Activated CD4-positive, alpha-beta memory T cell treated with anti-CD3 and anti-CD28 coated beads for 36 hours (primary cell): ENCODE data around the gene RASGRF2. TPM values are rescaled to one million over a fixed set of nuclear protein-coding genes. Genes with fewer than 3 reads are reported as not detected.
"Not testable (repeated sequence)": the region's sequence is repeated elsewhere in the genome, so short reads cannot be mapped to it uniquely, and the experiment has no call there.

Experiments
- CTCF ChIA-PET: fragments of 350-600 bp; sonication (Branson Sonifier 250); formaldehyde crosslinking; loops from one replicate; lab custom pipeline; 2021; ENCODE audit warnings: antibody characterized with exemption, inconsistent platforms; lab: Charles Lee
- POLR2A ChIA-PET: fragments of 350-600 bp; sonication (Branson Sonifier 250); formaldehyde crosslinking; loops from one replicate; lab custom pipeline; 2021; ENCODE audit warnings: antibody characterized with exemption; lab: Charles Lee
- DNase-seq: peaks from one replicate; pipeline ENCODE4 v3.0.0-alpha.2; 2020
- H3K27ac Mint-ChIP-seq: one replicate; pipeline ENCODE4 v1.8.0; 2021; ENCODE audit warnings: mixed read lengths
- H3K27me3 Mint-ChIP-seq: one replicate; pipeline ENCODE4 v1.8.0; 2021; ENCODE audit warnings: mixed read lengths
- H3K36me3 Mint-ChIP-seq: one replicate; pipeline ENCODE4 v1.8.0; 2021; ENCODE audit warnings: mixed read lengths
- H3K4me1 Mint-ChIP-seq: one replicate; pipeline ENCODE4 v1.8.0; 2021; ENCODE audit warnings: low read depth, mixed read lengths
- H3K4me3 Mint-ChIP-seq: one replicate; pipeline ENCODE4 v1.8.0; 2021; ENCODE audit warnings: mild to moderate bottlenecking, mixed read lengths
- H3K9me3 Mint-ChIP-seq: one replicate; pipeline ENCODE4 v1.8.0; 2021; ENCODE audit warnings: mixed read lengths
- intact Hi-C: fragments of 100-400 bp; cut with micrococcal nuclease; formaldehyde crosslinking; loops from one replicate; pipeline ENCODE4 v1.15.1; 2023
- total RNA-seq, 2 experiments: library from RNA; stranded (reverse); gene quantifications; one replicate each; pipeline ENCODE4 v1.2.3, GENCODE V29; 2021

The RASGRF2 gene
- total RNA-seq, 2 experiments from 2014 or later = 7.6 to 8.6 TPM

DNA sequence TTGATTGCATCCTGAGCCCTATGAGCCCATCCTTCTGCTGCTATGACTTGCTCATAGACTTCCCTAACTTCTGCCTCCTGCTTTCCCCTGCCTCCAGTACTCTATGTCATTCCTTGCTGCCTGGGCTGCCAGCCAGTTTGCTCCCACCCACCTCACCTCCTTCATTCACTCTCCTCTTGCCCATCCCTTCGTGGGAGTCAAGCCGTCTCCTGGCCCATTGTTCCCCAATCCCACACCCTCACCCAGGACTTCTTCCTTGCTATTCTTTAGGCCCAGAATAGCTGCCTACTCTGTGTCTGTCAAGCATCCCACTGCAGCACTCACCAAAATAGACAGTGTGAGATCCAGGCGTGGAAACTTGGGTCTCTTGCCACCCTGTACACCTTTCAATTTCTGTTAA lies 131.0 kb downstream of the RASGRF2 start:
- ChIA-PET POLR2A (no interaction called here), CTCF (no interaction called here)
- intact Hi-C loops = no loop called here
- Mint-ChIP-seq H3K4me1 (no peaks in the 10 kb centered on the region), H3K36me3 (peaks cover 18% of the 10 kb centered on the region), H3K9me3 (no peaks in the 10 kb centered on the region), H3K27ac (no peak overlapping the region), H3K27me3 (no peaks in the 10 kb centered on the region), H3K4me3 (no peak overlapping the region)
- DNase-seq = no peak

DNA sequence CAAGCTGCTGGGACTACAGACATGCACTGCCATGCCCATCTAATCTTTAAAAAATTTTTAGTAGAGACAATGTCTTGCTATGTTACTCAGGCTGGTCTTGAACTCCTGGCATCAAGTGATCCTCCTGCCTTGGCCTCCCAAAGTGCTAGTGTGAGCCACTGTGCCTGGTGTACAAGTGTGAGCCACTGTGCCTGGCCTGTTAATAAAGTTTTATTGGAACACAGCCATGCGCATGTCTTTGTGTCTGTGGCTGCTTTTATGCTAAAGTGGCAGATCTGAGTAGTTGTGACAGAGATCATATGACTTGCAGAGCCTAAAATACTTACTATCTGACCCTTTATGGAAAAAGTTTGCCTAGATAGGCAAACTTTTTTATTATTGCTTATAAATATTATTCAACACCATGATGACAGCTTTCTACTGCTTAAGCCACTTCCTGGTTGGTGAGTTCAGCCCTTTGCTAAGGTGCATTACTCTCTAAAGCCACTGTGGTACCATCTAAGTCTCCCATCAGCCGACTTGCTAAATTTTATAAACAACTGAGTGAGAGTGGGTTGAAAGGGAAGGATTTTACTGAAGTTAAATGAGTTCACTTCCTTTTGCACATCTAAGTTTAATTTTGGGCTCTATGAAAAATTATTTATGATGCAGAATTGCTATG lies 133.5 kb downstream of the RASGRF2 start:
- no peak for DNase-seq
- no peaks in the 10 kb centered on the region for H3K4me1 Mint-ChIP-seq
- no peaks in the 10 kb centered on the region for H3K9me3 Mint-ChIP-seq
- no peaks in the 10 kb centered on the region for H3K27me3 Mint-ChIP-seq
- POLR2A ChIA-PET = no interaction called here
- intact Hi-C loops = no loop called here
- CTCF ChIA-PET = no interaction called here
- H3K4me3 Mint-ChIP-seq = no peak overlapping the region
- peaks cover 3% of the 10 kb centered on the region for H3K36me3 Mint-ChIP-seq
- no peak overlapping the region for H3K27ac Mint-ChIP-seq

DNA sequence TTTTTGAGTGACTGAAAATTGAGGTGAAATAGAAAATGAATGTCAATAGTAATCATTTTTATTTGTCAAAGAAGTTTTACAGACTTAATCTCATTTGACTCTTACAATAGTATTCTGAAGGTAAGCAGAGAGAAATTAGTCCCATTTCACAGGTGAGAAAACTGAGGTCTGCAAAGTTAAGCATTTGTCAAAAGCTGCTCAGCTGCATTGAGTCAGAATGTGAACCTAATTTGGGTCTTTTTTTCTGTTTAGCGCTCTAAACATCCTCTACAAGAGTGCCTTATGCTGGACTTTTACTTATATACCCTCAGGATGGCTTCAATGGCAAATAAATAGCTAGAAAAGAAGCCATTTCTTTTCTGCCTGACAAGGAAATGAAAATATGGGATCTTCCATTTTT lies 135.7 kb downstream of the RASGRF2 start:
- intact Hi-C loops = no loop called here
- Mint-ChIP-seq H3K27me3 (no peaks in the 10 kb centered on the region), H3K27ac (no peak overlapping the region), H3K4me3 (no peak overlapping the region), H3K4me1 (no peaks in the 10 kb centered on the region), H3K9me3 (no peaks in the 10 kb centered on the region), H3K36me3 (peaks cover 6% of the 10 kb centered on the region)
- DNase-seq = no peak
- CTCF ChIA-PET = interaction anchor here (1.5 to 2.8 kb wide), 2 partner anchors 10 to 12 kb away, joined by 5 to 11 read pairs; no protein-coding TSS in a partner anchor
- POLR2A ChIA-PET = no interaction called here

GRCh38 chr5:81097713-81098112 lies 137.6 kb downstream of the RASGRF2 start:
- intact Hi-C loops = no loop called here
- no peaks in the 10 kb centered on the region for H3K27me3 Mint-ChIP-seq
- no peak overlapping the region for H3K27ac Mint-ChIP-seq
- CTCF ChIA-PET = no interaction called here
- H3K36me3 Mint-ChIP-seq = peaks cover 7% of the 10 kb centered on the region
- H3K4me1 Mint-ChIP-seq = no peaks in the 10 kb centered on the region
- no peaks in the 10 kb centered on the region for H3K9me3 Mint-ChIP-seq
- POLR2A ChIA-PET = no interaction called here
- DNase-seq = no peak
- H3K4me3 Mint-ChIP-seq = no peak overlapping the region

DNA sequence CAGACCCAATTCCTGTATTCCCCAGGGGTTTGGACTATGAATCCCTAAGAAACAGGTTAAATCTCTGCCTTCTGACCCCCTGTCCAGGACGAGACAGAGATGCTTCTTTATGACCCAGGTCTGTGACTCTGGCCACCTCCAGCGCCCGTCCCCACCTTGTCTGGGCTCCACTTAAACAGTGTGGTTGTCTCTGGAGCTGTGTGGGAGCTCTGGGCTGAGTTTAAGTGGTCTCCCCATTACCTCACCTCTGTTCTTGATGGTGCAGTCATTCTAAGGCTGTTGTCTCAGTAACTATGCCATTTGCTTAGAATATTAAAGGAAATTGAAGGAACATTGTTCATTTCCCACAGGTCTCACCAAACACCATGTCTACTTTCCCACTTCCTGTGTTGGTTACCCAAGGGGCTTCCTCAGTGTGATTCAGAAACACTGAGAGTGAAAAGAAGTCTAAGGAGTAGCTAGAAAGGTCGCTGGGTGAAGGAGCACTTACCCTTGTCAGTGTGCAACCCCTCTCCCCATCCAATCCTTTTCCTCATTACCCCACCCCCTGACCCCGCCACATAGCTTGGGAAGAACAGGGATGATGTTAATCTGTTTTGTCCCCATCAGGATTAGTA lies 145.2 kb downstream of the RASGRF2 start:
- ChIA-PET CTCF (no interaction called here), POLR2A (no interaction called here)
- Mint-ChIP-seq H3K9me3 (no peaks in the 10 kb centered on the region), H3K4me1 (peaks cover 23% of the 10 kb centered on the region), H3K27me3 (no peaks in the 10 kb centered on the region), H3K36me3 (peaks cover 4% of the 10 kb centered on the region), H3K27ac (no peak overlapping the region), H3K4me3 (no peak overlapping the region)
- DNase-seq = no peak
- intact Hi-C loops = loop anchor here (5.0 to 10.0 kb wide), 2 partner anchors 98 to 311 kb away; no protein-coding TSS in a partner anchor

GRCh38 chr5:81115261-81115660 lies 155.1 kb downstream of the RASGRF2 start:
- Mint-ChIP-seq H3K27ac (no peak overlapping the region), H3K4me3 (no peak overlapping the region), H3K27me3 (no peaks in the 10 kb centered on the region), H3K9me3 (no peaks in the 10 kb centered on the region), H3K36me3 (peaks cover 16% of the 10 kb centered on the region), H3K4me1 (no peaks in the 10 kb centered on the region)
- ChIA-PET POLR2A (no interaction called here), CTCF (interaction anchor here (1.3 kb wide), 1 partner anchor 10 kb away, joined by 3 read pairs; no protein-coding TSS in a partner anchor)
- intact Hi-C loops = no loop called here
- DNase-seq = no peak

- no peak overlapping the region for H3K4me3 Mint-ChIP-seq
- intact Hi-C loops = no loop called here
- CTCF ChIA-PET = interaction anchor here (0.5 kb wide), 1 partner anchor 224 kb away, joined by 3 read pairs; no protein-coding TSS in a partner anchor
- DNase-seq = no peak
- H3K4me1 Mint-ChIP-seq = peaks cover 8% of the 10 kb centered on the region
- H3K36me3 Mint-ChIP-seq = peaks cover 23% of the 10 kb centered on the region
- no peaks in the 10 kb centered on the region for H3K9me3 Mint-ChIP-seq
- POLR2A ChIA-PET = no interaction called here
- H3K27ac Mint-ChIP-seq = no peak overlapping the region
- H3K27me3 Mint-ChIP-seq = no peaks in the 10 kb centered on the region
Measured at GRCh38 chr5:81117566-81117965, 157.4 kb downstream of the RASGRF2 start.

DNA sequence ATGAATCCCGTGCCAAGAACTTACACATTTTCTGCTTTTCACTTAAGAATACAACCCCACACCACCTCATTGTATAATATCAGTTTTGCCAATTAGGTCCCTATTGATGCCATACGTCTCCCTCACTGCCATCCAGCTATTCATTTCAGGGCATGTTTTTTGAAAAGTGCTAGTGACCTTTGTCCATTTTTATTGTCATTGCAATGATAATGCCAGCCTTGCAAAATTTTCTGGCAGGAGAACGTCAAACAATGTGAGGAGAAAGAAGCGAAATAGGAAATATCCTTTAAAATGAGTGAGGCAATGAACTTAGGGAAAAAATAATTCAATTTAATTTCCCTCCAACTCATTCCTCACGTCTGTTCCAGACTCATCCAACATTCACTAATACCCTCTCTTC lies 161.1 kb downstream of the RASGRF2 start:
- Mint-ChIP-seq H3K9me3 (no peaks in the 10 kb centered on the region), H3K27ac (no peak overlapping the region), H3K27me3 (no peaks in the 10 kb centered on the region), H3K4me3 (no peak overlapping the region), H3K4me1 (peaks cover 8% of the 10 kb centered on the region), H3K36me3 (peaks cover 19% of the 10 kb centered on the region)
- intact Hi-C loops = no loop called here
- CTCF ChIA-PET = no interaction called here
- POLR2A ChIA-PET = no interaction called here
- DNase-seq = no peak

GRCh38 chr5:81121836-81122630 lies 161.9 kb downstream of the RASGRF2 start:
- Mint-ChIP-seq H3K9me3 (no peaks in the 10 kb centered on the region), H3K27ac (no peak overlapping the region), H3K27me3 (no peaks in the 10 kb centered on the region), H3K4me3 (no peak overlapping the region), H3K36me3 (peaks cover 20% of the 10 kb centered on the region), H3K4me1 (peaks cover 8% of the 10 kb centered on the region)
- ChIA-PET CTCF (interaction anchor here (1.5 kb wide), 1 partner anchor 433 kb away, joined by 3 read pairs; no protein-coding TSS in a partner anchor), POLR2A (no interaction called here)
- intact Hi-C loops = no loop called here
- no peak for DNase-seq

- H3K9me3 Mint-ChIP-seq, DNase-seq, H3K27me3 Mint-ChIP-seq, CTCF ChIA-PET, intact Hi-C loops, H3K4me1 Mint-ChIP-seq, H3K4me3 Mint-ChIP-seq, H3K27ac Mint-ChIP-seq, POLR2A ChIA-PET: not testable (repeated sequence)
- H3K36me3 Mint-ChIP-seq = peaks cover 22% of the 10 kb centered on the region
Measured at GRCh38 chr5:81124689-81125088, 164.5 kb downstream of the RASGRF2 start.

DNA sequence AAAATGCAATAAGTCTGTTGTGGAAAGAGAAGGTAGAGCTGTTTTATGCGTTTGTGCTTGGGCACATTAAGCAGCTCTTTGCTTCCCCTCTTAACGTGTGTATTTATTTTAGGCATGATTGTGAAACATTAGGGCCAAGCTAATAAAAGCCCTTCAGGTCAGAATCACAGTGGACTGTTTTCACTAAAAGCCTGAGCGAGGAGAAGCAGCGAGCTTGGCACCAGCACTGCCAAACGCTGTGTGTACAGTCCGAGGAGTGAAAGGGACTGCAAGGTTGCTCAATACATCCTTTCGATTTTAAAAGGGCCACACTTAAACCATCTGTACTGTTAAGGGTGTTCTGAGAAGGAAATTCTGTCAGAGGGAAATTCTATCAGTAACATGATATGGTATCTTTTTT lies 165.8 kb downstream of the RASGRF2 start:
- no peaks in the 10 kb centered on the region for H3K27me3 Mint-ChIP-seq
- no peak overlapping the region for H3K4me3 Mint-ChIP-seq
- no peak for DNase-seq
- peaks cover 21% of the 10 kb centered on the region for H3K36me3 Mint-ChIP-seq
- ChIA-PET CTCF (interaction anchor here (0.6 to 0.9 kb wide), 2 partner anchors 11 to 69 kb away, joined by 3 read pairs; no protein-coding TSS in a partner anchor), POLR2A (interaction anchor here (1.0 kb wide), 1 partner anchor 9 kb away, joined by 4 read pairs; no protein-coding TSS in a partner anchor)
- H3K4me1 Mint-ChIP-seq = peaks cover 8% of the 10 kb centered on the region
- intact Hi-C loops = no loop called here
- no peak overlapping the region for H3K27ac Mint-ChIP-seq
- no peaks in the 10 kb centered on the region for H3K9me3 Mint-ChIP-seq

DNA sequence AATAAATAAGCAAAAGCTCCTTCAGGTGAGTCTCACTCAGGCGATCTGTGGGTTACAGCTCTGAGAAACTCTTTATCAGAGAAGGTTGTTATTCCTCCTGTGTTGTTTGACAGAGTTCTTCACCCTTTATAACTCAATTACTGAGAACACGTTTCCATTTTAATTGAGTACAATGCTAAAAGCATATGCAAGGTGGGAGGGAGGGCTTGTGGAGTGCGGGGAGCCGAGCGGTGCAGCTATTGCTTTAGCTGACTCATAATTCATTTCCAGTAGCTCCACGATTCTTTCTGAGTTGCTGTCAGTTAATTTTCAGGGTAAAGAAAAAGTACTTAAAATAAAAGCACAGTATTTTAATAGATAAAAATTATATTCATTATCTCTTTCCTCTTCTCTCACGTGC lies 168.3 kb downstream of the RASGRF2 start:
- ChIA-PET CTCF (interaction anchor here (1.5 to 1.6 kb wide), 2 partner anchors 20 to 647 kb away, joined by 3 to 4 read pairs; no protein-coding TSS in a partner anchor), POLR2A (no interaction called here)
- no peak overlapping the region for H3K4me3 Mint-ChIP-seq
- no peaks in the 10 kb centered on the region for H3K4me1 Mint-ChIP-seq
- H3K27me3 Mint-ChIP-seq = no peaks in the 10 kb centered on the region
- no peak for DNase-seq
- no peak overlapping the region for H3K27ac Mint-ChIP-seq
- peaks cover 19% of the 10 kb centered on the region for H3K36me3 Mint-ChIP-seq
- intact Hi-C loops = no loop called here
- H3K9me3 Mint-ChIP-seq = no peaks in the 10 kb centered on the region
